Neuron (in vitro differentiated cells): ENCODE data around the gene ZBTB44.

Experiments
- H2AFZ ChIP-seq: one replicate; pipeline ENCODE4 v1.6.1; 2013; ENCODE audit warnings: low read depth, mild to moderate bottlenecking, inconsistent platforms, low read length, moderate library complexity
- H3K27me3 ChIP-seq: one replicate; pipeline ENCODE4 v1.6.1; 2013; ENCODE audit warnings: low read length; ENCODE audit not compliant: insufficient read depth
- H3K36me3 ChIP-seq: one replicate; pipeline ENCODE4 v1.6.1; 2013; ENCODE audit warnings: low read length; ENCODE audit not compliant: insufficient read depth
- H3K4me1 ChIP-seq: one replicate; pipeline ENCODE4 v1.6.1; 2013; ENCODE audit warnings: low read length; ENCODE audit not compliant: insufficient read depth
- H3K4me3 ChIP-seq: 2 replicates; pipeline ENCODE4 v1.5.1; 2013; ENCODE audit warnings: mild to moderate bottlenecking, low read length, moderate library complexity
- H3K9me3 ChIP-seq: one replicate; pipeline ENCODE4 v1.6.1; 2013; ENCODE audit warnings: low read length

The ZBTB44 gene

GRCh38 chr11:130213979-130214281 is 100.8 kb downstream of the ZBTB44 start:
- H3K27me3 ChIP-seq, result peaks cover 20% of the 10 kb centered on the region
- H3K9me3 ChIP-seq, result no peaks in the 10 kb centered on the region
- no peaks in the 10 kb centered on the region for H3K36me3 ChIP-seq
- no peak overlapping the region for H2AFZ ChIP-seq
- H3K4me3 ChIP-seq, result no peak overlapping the region
- peaks cover 14% of the 10 kb centered on the region for H3K4me1 ChIP-seq

DNA sequence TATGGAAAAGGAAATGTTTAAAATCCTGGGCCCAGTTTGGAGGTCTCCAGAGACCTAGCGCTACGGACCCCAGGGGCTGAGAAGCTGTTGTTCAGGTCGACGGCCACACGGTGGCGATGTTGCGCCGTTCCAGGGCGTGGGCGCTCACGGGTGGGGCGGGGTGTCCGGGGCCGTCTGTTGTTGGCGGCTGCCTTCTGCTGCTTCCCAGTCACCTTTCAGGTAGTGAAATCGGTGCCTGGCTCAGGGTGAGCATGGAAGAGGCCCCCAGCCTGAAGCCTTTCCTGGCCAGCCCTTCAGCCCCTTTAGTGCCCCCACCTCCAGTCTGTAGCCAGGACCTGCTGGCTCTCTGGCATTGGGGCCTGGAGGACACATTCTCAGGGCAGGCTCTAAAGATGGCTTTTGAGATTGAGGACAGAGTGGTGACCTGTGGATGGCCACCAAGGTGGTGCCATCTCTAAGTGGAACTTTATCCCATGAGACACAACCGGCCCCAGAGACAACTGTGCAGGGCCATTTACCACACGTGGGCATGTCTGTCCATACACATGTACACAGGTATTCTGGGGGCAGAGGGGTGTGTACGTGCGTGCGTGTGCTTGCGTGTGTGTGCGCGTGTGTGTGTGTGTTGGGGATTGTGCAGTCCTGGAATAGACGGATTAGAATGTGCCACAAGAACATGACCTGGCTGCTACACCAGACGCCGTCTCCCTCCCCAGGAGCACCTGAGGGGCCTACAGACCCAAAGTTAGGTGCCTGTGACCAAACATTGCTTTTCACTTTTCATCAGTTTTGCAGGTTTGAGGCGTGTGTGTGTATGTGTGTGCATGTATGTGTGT is 101.4 kb downstream of the ZBTB44 start:
- no peaks in the 10 kb centered on the region for H3K9me3 ChIP-seq
- no peak overlapping the region for H3K4me3 ChIP-seq
- peaks cover 20% of the 10 kb centered on the region for H3K27me3 ChIP-seq
- H3K4me1 ChIP-seq, result peaks cover 14% of the 10 kb centered on the region
- no peak overlapping the region for H2AFZ ChIP-seq
- no peaks in the 10 kb centered on the region for H3K36me3 ChIP-seq

GRCh38 chr11:130212431-130212961 is 102.2 kb downstream of the ZBTB44 start:
- Histone ChIP-seq H3K27me3 (peaks cover 20% of the 10 kb centered on the region), H3K4me3 (no peak overlapping the region), H2AFZ (no peak overlapping the region), H3K36me3 (no peaks in the 10 kb centered on the region), H3K4me1 (peaks cover 14% of the 10 kb centered on the region), H3K9me3 (no peaks in the 10 kb centered on the region)

GRCh38 chr11:130211781-130212401 is 102.8 kb downstream of the ZBTB44 start:
- peaks cover 20% of the 10 kb centered on the region for H3K27me3 ChIP-seq

DNA sequence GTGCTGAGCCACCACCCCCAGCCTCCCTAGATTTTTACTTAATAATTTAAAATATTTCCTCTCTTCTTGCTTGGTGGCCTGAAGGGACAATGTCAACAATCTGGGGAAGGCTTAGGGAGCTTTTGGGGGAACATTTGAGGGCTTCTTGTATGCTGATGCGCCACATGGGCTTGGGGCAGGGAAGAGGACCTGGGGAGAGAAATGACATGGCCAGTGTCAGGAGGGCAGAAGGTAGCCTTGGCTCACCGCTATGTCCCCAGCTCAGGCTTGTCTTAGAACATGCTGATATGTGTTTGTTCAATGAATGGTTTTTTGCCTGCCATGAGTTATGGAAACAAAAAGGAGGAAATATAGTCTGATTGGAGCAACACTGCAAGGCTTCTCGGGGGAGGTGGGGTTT is 103.6 kb downstream of the ZBTB44 start:
- Histone ChIP-seq H3K4me3 (no peak overlapping the region), H3K27me3 (peaks cover 20% of the 10 kb centered on the region), H2AFZ (no peak overlapping the region), H3K36me3 (no peaks in the 10 kb centered on the region), H3K9me3 (no peaks in the 10 kb centered on the region), H3K4me1 (peaks cover 2% of the 10 kb centered on the region)

More at GRCh38 chr11:130211781-130212401, 102.8 kb downstream of the ZBTB44 start:
- Histone ChIP-seq H3K4me1 (peaks cover 9% of the 10 kb centered on the region), H3K9me3 (no peaks in the 10 kb centered on the region), H2AFZ (no peak overlapping the region), H3K36me3 (no peaks in the 10 kb centered on the region), H3K4me3 (no peak overlapping the region)

DNA sequence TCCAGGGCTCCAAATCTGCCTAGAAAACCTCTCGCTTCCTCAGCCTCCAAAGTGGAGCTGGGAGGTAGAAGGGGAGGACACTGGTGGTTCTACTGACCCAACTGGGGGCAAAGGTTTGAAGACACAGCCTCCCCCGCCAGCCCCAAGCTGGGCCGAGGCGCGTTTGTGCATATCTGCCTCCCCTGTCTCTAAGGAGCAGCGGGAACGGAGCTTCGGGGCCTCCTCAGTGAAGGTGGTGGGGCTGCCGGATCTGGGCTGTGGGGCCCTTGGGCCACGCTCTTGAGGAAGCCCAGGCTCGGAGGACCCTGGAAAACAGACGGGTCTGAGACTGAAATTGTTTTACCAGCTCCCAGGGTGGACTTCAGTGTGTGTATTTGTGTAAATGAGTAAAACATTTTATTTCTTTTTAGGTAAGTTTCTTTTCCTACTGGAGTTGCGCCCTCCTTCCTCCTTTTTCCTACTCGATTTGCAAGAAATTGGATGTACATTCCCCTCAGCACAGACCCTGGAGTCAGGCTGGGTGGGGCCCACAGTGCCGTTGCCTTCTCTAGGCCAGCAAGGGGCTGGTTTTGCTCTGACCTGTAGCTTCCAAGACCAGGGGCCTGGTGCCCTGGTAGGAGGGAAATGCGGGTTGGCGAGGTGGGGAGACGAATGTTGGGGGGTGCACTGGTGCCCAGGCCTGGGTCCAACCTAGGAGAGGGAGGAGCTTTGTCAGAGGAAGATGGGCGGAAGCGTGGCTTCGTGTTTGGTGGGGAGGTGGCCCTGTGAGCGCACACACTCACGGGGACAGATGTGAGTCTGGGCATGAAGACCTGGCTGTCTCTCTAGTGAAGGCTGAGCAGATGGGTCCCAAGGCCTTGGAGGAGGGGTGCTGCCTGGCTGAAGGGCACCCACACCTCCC is 104.5 kb downstream of the ZBTB44 start:
- no peak overlapping the region for H3K4me3 ChIP-seq
- no peaks in the 10 kb centered on the region for H3K4me1 ChIP-seq
- H3K36me3 ChIP-seq, result no peaks in the 10 kb centered on the region
- peaks cover 15% of the 10 kb centered on the region for H3K27me3 ChIP-seq
- no peaks in the 10 kb centered on the region for H3K9me3 ChIP-seq
- no peak overlapping the region for H2AFZ ChIP-seq

GRCh38 chr11:130209128-130209932 is 105.4 kb downstream of the ZBTB44 start:
- H2AFZ ChIP-seq, result no peak overlapping the region
- H3K27me3 ChIP-seq, result peaks cover 13% of the 10 kb centered on the region
- no peaks in the 10 kb centered on the region for H3K4me1 ChIP-seq

DNA sequence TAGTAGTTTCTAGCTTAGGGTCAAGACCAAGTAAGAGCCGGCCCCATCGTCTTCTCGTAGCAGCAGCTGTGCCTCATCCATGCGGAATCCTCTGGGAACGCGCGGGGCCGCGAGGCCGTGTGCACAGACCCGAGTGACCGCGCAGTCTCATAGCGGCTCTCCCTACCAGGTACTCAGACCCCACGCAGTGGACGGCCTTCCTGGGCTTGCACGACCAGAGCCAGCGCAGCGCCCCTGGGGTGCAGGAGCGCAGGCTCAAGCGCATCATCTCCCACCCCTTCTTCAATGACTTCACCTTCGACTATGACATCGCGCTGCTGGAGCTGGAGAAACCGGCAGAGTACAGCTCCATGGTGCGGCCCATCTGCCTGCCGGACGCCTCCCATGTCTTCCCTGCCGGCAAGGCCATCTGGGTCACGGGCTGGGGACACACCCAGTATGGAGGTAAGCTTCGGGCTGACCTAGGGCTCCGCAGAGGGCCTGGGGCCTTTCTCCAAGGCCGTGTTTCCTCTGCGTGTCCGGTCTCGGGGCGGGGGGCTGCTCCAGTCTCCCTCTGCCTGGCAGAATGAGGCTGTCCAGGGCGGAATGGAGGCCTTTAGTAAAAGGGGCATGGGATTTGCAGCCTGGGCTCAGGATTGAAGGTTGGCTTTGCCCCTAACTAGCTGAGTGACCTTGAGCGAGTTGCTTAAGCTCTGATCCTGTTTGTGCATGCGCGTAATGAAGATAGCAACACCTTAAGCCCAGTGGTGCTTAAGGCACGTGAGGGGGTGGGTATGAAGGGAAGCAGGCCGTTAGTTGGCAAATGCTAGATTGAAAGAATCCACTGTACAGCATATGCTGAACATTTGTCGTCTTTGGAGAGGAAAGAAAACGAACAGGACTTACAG is 106.2 kb downstream of the ZBTB44 start:
- H3K4me3 ChIP-seq, result no peak overlapping the region
- peaks cover 13% of the 10 kb centered on the region for H3K27me3 ChIP-seq
- H2AFZ ChIP-seq, result no peak overlapping the region
- H3K36me3 ChIP-seq, result no peaks in the 10 kb centered on the region
- H3K9me3 ChIP-seq, result no peaks in the 10 kb centered on the region
- H3K4me1 ChIP-seq, result no peaks in the 10 kb centered on the region

More at GRCh38 chr11:130209128-130209932, 105.4 kb downstream of the ZBTB44 start:
- Histone ChIP-seq H3K9me3 (no peaks in the 10 kb centered on the region), H3K36me3 (no peaks in the 10 kb centered on the region), H3K4me3 (no peak overlapping the region)

DNA sequence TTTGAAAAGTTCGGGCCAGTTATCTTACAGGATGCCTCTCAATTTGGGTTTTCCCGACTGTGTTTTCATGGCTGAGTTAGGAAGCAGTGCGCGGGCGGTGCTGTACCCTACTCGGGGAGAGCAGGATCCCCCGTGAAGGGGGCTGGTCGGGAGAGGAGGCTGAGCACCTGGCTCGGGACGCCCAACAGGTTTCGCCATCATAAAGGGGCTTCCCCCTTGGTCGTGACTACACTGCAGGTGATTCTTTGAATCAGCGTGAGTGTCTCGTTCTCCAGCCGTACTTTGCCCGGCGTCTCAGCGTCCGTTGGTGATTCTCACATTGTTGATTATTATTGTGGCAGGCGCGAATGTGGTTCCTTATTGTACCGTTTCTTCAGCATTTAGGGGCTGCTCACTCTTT is 108.6 kb downstream of the ZBTB44 start:
- no peak overlapping the region for H3K4me3 ChIP-seq
- H3K36me3 ChIP-seq, result no peaks in the 10 kb centered on the region
- no peaks in the 10 kb centered on the region for H3K9me3 ChIP-seq
- no peak overlapping the region for H2AFZ ChIP-seq
- no peaks in the 10 kb centered on the region for H3K4me1 ChIP-seq
- peaks cover 3% of the 10 kb centered on the region for H3K27me3 ChIP-seq

- no peaks in the 10 kb centered on the region for H3K9me3 ChIP-seq
- H3K4me1 ChIP-seq, result no peaks in the 10 kb centered on the region
- no peaks in the 10 kb centered on the region for H3K36me3 ChIP-seq
- H3K4me3 ChIP-seq, result no peak overlapping the region
- H3K27me3 ChIP-seq, result no peaks in the 10 kb centered on the region
- no peak overlapping the region for H2AFZ ChIP-seq
Measured at GRCh38 chr11:130204703-130205095, 110.0 kb downstream of the ZBTB44 start.

GRCh38 chr11:130203766-130204702 is 110.7 kb downstream of the ZBTB44 start:
- Histone ChIP-seq H3K4me3 (no peak overlapping the region), H3K9me3 (no peaks in the 10 kb centered on the region), H3K4me1 (no peaks in the 10 kb centered on the region), H3K27me3 (no peaks in the 10 kb centered on the region), H3K36me3 (no peaks in the 10 kb centered on the region), H2AFZ (no peak overlapping the region)
